IPS-18a (cell line): ENCODE data around the gene BAD.

ENCODE experiments used
- H3K27ac ChIP-seq: one replicate; pipeline ENCODE4 v1.5.1; 2013; ENCODE audit warnings: low read length
- H3K27me3 ChIP-seq: one replicate; pipeline ENCODE4 v1.6.1; 2013; ENCODE audit warnings: mild to moderate bottlenecking, low read length; ENCODE audit not compliant: control insufficient read depth, insufficient read depth
- H3K36me3 ChIP-seq: one replicate; pipeline ENCODE4 v1.6.1; 2013; ENCODE audit warnings: low read depth, low read length; ENCODE audit not compliant: control insufficient read depth
- H3K4me1 ChIP-seq: one replicate; pipeline ENCODE4 v1.6.1; 2013; ENCODE audit warnings: low read depth, low read length; ENCODE audit not compliant: control insufficient read depth
- H3K4me3 ChIP-seq: one replicate; pipeline ENCODE4 v1.5.1; 2013; ENCODE audit warnings: low read length
- H3K9ac ChIP-seq: one replicate; pipeline ENCODE4 v1.6.1; 2013; ENCODE audit warnings: mild to moderate bottlenecking, low read length, moderate library complexity
- H3K9me3 ChIP-seq: one replicate; pipeline ENCODE4 v1.6.1; 2013; ENCODE audit warnings: low read depth, low read length; ENCODE audit not compliant: control insufficient read depth

The BAD gene

GRCh38 chr11:64241491-64242374 lies 42.7 kb downstream of the BAD start:
- Histone ChIP-seq H3K9ac (peak overlapping the region; percentile 80), H3K4me1 (no peaks in the 10 kb centered on the region), H3K27me3 (no peaks in the 10 kb centered on the region), H3K36me3 (peaks cover 13% of the 10 kb centered on the region), H3K27ac (no peak overlapping the region), H3K4me3 (peak overlapping the region; percentile 66), H3K9me3 (no peaks in the 10 kb centered on the region)

DNA sequence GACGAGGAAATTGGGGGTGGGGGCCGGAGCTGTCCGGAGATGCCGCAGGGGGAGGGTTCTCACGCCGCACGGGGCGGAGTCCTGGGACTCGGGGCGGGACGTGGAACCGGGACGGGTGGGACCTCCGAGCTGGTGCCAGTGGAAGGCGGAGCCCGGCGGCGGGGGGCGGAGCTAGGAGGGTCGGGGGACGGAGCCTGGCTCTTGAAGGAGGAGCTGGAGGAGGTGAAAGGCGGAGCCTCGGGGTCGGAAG lies 43.3 kb downstream of the BAD start:
- H3K4me3 ChIP-seq, result peak overlapping the region; percentile 66
- no peaks in the 10 kb centered on the region for H3K4me1 ChIP-seq
- H3K9ac ChIP-seq, result peak overlapping the region; percentile 49
- H3K9me3 ChIP-seq, result no peaks in the 10 kb centered on the region
- H3K27me3 ChIP-seq, result no peaks in the 10 kb centered on the region
- no peak overlapping the region for H3K27ac ChIP-seq
- peaks cover 13% of the 10 kb centered on the region for H3K36me3 ChIP-seq

GRCh38 chr11:64240435-64241240 lies 43.8 kb downstream of the BAD start, which contains the start of gene FKBP2:
FKBP2 (plus strand) TSS chr11:64241095; CDS start chr11:64242388, 1,293 bp downstream.
- Histone ChIP-seq H3K9ac (peak within 1 kb of the TSS; percentile 80), H3K27me3 (no peaks in the 10 kb centered on the region), H3K4me3 (peak within 1 kb of the TSS; percentile 66), H3K27ac (peak within 1 kb of the TSS; percentile 49), H3K36me3 (peaks cover 13% of the 10 kb centered on the region), H3K9me3 (no peaks in the 10 kb centered on the region), H3K4me1 (no peaks in the 10 kb centered on the region)

DNA sequence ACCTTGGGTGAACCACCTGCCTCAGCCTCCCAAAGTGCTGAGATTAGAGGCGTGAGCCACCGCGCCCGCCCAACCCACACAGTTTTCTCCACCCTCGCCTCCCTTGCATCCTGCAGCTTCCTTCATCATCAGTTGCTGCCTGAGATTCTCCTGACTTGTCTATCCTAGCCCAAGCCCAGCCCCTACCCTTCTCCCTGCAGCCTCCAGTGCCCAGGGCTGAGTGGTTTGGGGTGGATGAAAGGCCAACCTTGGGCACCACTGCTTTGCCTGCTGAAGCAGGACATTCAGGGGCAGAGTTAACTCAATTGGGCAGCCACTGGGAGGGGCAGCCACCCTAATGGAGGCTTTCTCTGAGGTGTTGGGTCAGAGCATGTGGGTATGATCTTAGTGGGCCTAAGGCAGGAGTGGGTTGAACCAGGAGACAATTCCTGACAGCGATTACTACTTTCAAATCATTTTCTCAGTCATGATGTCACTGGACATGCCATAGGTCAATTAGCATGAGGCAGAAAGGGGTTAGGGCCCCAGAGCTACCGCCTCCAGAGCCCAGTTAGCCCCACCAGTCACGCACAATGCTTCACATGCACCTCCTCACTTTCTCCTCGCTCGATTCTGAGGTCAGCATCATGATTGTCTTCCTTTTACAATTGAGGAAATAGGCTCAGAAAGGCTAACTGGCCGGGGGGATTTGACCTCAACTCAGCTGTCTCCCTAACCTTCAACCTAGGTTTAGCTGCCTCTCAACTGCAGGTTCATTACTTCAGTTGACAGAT lies 44.6 kb downstream of the BAD start:
- H3K9me3 ChIP-seq, result no peaks in the 10 kb centered on the region
- H3K4me3 ChIP-seq, result peak overlapping the region; percentile 66
- peak overlapping the region; percentile 49 for H3K9ac ChIP-seq
- peaks cover 7% of the 10 kb centered on the region for H3K27me3 ChIP-seq
- no peaks in the 10 kb centered on the region for H3K4me1 ChIP-seq
- H3K36me3 ChIP-seq, result peaks cover 13% of the 10 kb centered on the region
- peak overlapping the region; percentile 49 for H3K27ac ChIP-seq

- Histone ChIP-seq H3K36me3 (peaks cover 9% of the 10 kb centered on the region), H3K4me3 (no peak overlapping the region), H3K27ac (no peak overlapping the region), H3K27me3 (peaks cover 7% of the 10 kb centered on the region), H3K4me1 (no peaks in the 10 kb centered on the region), H3K9ac (no peak overlapping the region), H3K9me3 (no peaks in the 10 kb centered on the region)
These were observed 45.5 kb downstream of the BAD start for GRCh38 chr11:64238999-64239398.

- Histone ChIP-seq H3K9ac (no peak overlapping the region), H3K4me3 (no peak overlapping the region), H3K27ac (no peak overlapping the region), H3K4me1 (no peaks in the 10 kb centered on the region), H3K9me3 (no peaks in the 10 kb centered on the region), H3K27me3 (peaks cover 15% of the 10 kb centered on the region), H3K36me3 (no peaks in the 10 kb centered on the region)
These were observed 46.4 kb downstream of the BAD start for GRCh38 chr11:64238076-64238475.

DNA sequence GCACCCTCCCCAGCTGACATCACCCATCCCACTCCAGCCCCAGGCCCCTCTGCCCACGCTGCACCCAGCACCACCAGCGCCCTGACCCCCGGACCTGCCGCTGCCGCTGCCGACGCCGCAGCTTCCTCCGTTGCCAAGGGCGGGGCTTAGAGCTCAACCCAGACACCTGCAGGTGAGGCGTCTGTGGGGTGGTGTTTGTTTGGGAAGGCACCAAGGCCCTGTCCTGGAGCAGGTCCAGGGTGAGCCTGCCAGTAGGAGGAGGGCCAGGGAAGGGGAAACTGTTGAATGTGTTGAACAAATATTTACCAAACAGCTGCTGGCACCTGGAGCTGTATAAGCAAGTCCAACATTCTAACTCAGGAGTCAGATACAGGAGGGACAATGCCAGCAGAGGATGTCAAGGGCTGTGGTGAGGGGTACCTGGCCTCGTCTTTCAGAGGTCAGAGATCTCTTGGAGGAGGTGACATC lies 46.9 kb downstream of the BAD start:
- Histone ChIP-seq H3K4me1 (no peaks in the 10 kb centered on the region), H3K9me3 (no peaks in the 10 kb centered on the region), H3K27me3 (peaks cover 21% of the 10 kb centered on the region), H3K36me3 (no peaks in the 10 kb centered on the region), H3K27ac (no peak overlapping the region), H3K4me3 (no peak overlapping the region), H3K9ac (no peak overlapping the region)

DNA sequence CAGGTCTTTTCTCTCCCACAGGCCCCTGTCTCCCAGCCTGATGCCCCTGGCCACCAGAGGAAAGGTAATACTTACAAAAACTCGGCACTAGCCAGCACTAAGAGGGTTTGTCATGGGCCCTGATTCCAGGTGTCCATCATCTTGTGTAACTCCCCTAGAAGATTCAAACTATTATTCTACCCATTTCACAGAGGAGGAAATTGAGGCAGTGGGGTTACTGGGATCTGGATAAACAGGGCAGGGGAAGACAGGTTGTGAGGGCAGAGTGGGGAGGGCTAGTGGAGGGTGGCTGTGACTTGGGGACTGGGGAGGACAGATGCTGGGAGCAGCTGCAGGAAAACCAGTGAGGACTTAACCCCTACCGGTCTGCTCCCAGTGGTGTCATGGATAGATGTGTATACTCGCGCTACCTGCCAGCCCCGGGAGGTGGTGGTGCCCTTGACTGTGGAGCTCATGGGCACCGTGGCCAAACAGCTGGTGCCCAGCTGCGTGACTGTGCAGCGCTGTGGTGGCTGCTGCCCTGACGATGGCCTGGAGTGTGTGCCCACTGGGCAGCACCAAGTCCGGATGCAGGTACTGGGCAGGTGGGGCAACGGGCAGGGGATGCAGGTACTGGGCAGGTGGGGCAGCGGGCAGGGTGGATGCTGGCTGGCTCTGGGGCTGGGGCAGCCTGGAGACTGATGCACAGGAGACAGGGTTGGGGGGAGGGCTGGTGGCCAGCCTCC lies 48.9 kb downstream of the BAD start:
- Histone ChIP-seq H3K9ac (no peak overlapping the region), H3K4me1 (peaks cover 4% of the 10 kb centered on the region), H3K4me3 (peak overlapping the region; percentile 53), H3K27ac (no peak overlapping the region), H3K9me3 (no peaks in the 10 kb centered on the region), H3K36me3 (no peaks in the 10 kb centered on the region), H3K27me3 (peaks cover 30% of the 10 kb centered on the region)

DNA sequence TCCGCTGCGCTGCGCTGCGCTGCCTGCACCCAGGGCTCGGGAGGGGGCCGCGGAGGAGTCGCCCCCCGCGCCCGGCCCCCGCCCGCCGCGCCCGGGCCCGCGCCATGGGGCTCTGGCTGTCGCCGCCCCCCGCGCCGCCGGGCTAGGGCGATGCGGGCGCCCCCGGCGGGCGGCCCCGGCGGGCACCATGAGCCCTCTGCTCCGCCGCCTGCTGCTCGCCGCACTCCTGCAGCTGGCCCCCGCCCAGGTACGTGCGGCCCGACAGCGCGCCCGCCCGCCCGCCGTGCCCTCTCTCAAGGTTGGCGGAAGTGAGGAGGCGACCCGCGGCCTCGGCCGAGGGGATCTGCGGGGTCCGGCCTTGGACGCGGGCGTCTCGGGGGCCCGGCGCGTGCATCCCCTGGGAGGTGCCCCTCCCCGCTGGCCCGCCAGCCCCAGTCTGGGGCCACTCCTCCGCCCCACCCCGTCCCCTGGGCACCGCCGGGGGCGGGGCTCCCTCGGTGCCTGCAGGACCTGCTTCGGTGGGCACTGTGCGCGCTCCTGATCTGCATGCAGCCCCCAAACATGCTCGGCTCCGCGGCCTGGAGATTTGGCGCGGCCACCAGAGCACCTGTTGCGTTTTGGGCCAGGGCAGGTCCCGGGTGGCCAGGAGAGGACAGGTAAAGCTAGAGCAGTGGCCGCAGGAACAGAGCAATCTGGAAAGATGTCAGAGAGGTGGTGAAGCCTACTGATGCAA lies 49.7 kb downstream of the BAD start:
- H3K9ac ChIP-seq, result no peak overlapping the region
- H3K27ac ChIP-seq, result no peak overlapping the region
- H3K9me3 ChIP-seq, result no peaks in the 10 kb centered on the region

GRCh38 chr11:64233913-64234586 lies 50.4 kb downstream of the BAD start, which contains the start of gene VEGFB:
VEGFB (plus strand) TSS chr11:64234584; CDS start chr11:64234834, 250 bp downstream.
- Histone ChIP-seq H3K9ac (peak within 1 kb of the TSS; percentile 6), H3K27ac (no peak within 1 kb of the TSS), H3K4me1 (peaks cover 4% of the 10 kb centered on the region), H3K4me3 (peak within 1 kb of the TSS; percentile 56), H3K9me3 (no peaks in the 10 kb centered on the region), H3K27me3 (peaks cover 30% of the 10 kb centered on the region), H3K36me3 (no peaks in the 10 kb centered on the region)

More for the DNA sequence above, 49.7 kb downstream of the BAD start:
- Histone ChIP-seq H3K4me3 (peak overlapping the region; percentile 53), H3K27me3 (peaks cover 30% of the 10 kb centered on the region), H3K36me3 (no peaks in the 10 kb centered on the region), H3K4me1 (peaks cover 4% of the 10 kb centered on the region)
